ENCODE data around the gene CDYL.

CDYL gene

GRCh38 chr6:4942673-4943009, 166.4 kb downstream of the CDYL start:
- peaks cover 4% of the 10 kb centered on the region for H3K36me3 ChIP-seq (ENCODE audit: control insufficient read depth, insufficient read depth, low read length)
- H3K4me1 ChIP-seq (ENCODE audit: control insufficient read depth, insufficient read depth, low read length) = peaks cover 7% of the 10 kb centered on the region
- no peak overlapping the region for H3K27ac ChIP-seq (ENCODE audit: low read depth, low read length)
- H3K9ac ChIP-seq (ENCODE audit: low read length) = no peak overlapping the region
- H3K4me3 ChIP-seq (ENCODE audit: low read length) = no peak overlapping the region
- no peaks in the 10 kb centered on the region for H3K27me3 ChIP-seq (ENCODE audit: control insufficient read depth, insufficient read depth, low read length)

GRCh38 chr6:4943716-4944115, 167.5 kb downstream of the CDYL start:
- H3K36me3 ChIP-seq (ENCODE audit: control insufficient read depth, insufficient read depth, low read length) = peaks cover 4% of the 10 kb centered on the region

GRCh38 chr6:4944325-4944724, 168.1 kb downstream of the CDYL start:
- H3K4me3 ChIP-seq (ENCODE audit: low read length) = no peak overlapping the region
- peaks cover 7% of the 10 kb centered on the region for H3K4me1 ChIP-seq (ENCODE audit: control insufficient read depth, insufficient read depth, low read length)
- no peak overlapping the region for H3K27ac ChIP-seq (ENCODE audit: low read depth, low read length)
- no peaks in the 10 kb centered on the region for H3K27me3 ChIP-seq (ENCODE audit: control insufficient read depth, insufficient read depth, low read length)
- H3K9ac ChIP-seq (ENCODE audit: low read length) = no peak overlapping the region
- H3K36me3 ChIP-seq (ENCODE audit: control insufficient read depth, insufficient read depth, low read length) = peaks cover 4% of the 10 kb centered on the region

More at GRCh38 chr6:4943716-4944115, 167.5 kb downstream of the CDYL start:
- H3K4me1 ChIP-seq (ENCODE audit: control insufficient read depth, insufficient read depth, low read length) = peaks cover 7% of the 10 kb centered on the region
- no peak overlapping the region for H3K27ac ChIP-seq (ENCODE audit: low read depth, low read length)
- H3K4me3 ChIP-seq (ENCODE audit: low read length) = no peak overlapping the region
- no peak overlapping the region for H3K9ac ChIP-seq (ENCODE audit: low read length)
- no peaks in the 10 kb centered on the region for H3K27me3 ChIP-seq (ENCODE audit: control insufficient read depth, insufficient read depth, low read length)

- Histone ChIP-seq H3K4me3 (ENCODE audit: low read length) (no peak overlapping the region), H3K9ac (ENCODE audit: low read length) (no peak overlapping the region), H3K27ac (ENCODE audit: low read depth, low read length) (no peak overlapping the region), H3K36me3 (ENCODE audit: control insufficient read depth, insufficient read depth, low read length) (peaks cover 9% of the 10 kb centered on the region), H3K27me3 (ENCODE audit: control insufficient read depth, insufficient read depth, low read length) (no peaks in the 10 kb centered on the region), H3K4me1 (ENCODE audit: control insufficient read depth, insufficient read depth, low read length) (peaks cover 7% of the 10 kb centered on the region)
These were observed 170.3 kb downstream of the CDYL start for GRCh38 chr6:4946521-4946920.

- Histone ChIP-seq H3K27me3 (ENCODE audit: control insufficient read depth, insufficient read depth, low read length) (no peaks in the 10 kb centered on the region), H3K36me3 (ENCODE audit: control insufficient read depth, insufficient read depth, low read length) (peaks cover 9% of the 10 kb centered on the region), H3K4me1 (ENCODE audit: control insufficient read depth, insufficient read depth, low read length) (peaks cover 1% of the 10 kb centered on the region), H3K9ac (ENCODE audit: low read length) (no peak overlapping the region), H3K27ac (ENCODE audit: low read depth, low read length) (no peak overlapping the region), H3K4me3 (ENCODE audit: low read length) (no peak overlapping the region)
These were observed 171.5 kb downstream of the CDYL start for GRCh38 chr6:4947716-4948115.

- peaks cover 15% of the 10 kb centered on the region for H3K36me3 ChIP-seq (ENCODE audit: control insufficient read depth, insufficient read depth, low read length)
- no peaks in the 10 kb centered on the region for H3K27me3 ChIP-seq (ENCODE audit: control insufficient read depth, insufficient read depth, low read length)
- no peak overlapping the region for H3K27ac ChIP-seq (ENCODE audit: low read depth, low read length)
- H3K9ac ChIP-seq (ENCODE audit: low read length) = no peak overlapping the region
- H3K4me1 ChIP-seq (ENCODE audit: control insufficient read depth, insufficient read depth, low read length) = no peaks in the 10 kb centered on the region
- H3K4me3 ChIP-seq (ENCODE audit: low read length) = no peak overlapping the region
These were observed 172.7 kb downstream of the CDYL start for GRCh38 chr6:4948781-4949450.

GRCh38 chr6:4950076-4950475, 173.9 kb downstream of the CDYL start:
- Histone ChIP-seq H3K27ac (ENCODE audit: low read depth, low read length) (no peak overlapping the region), H3K36me3 (ENCODE audit: control insufficient read depth, insufficient read depth, low read length) (peaks cover 18% of the 10 kb centered on the region), H3K9ac (ENCODE audit: low read length) (no peak overlapping the region), H3K27me3 (ENCODE audit: control insufficient read depth, insufficient read depth, low read length) (no peaks in the 10 kb centered on the region), H3K4me1 (ENCODE audit: control insufficient read depth, insufficient read depth, low read length) (no peaks in the 10 kb centered on the region), H3K4me3 (ENCODE audit: low read length) (no peak overlapping the region)

GRCh38 chr6:4950836-4951533, 174.8 kb downstream of the CDYL start:
- Histone ChIP-seq H3K36me3 (ENCODE audit: control insufficient read depth, insufficient read depth, low read length) (peaks cover 16% of the 10 kb centered on the region), H3K4me1 (ENCODE audit: control insufficient read depth, insufficient read depth, low read length) (no peaks in the 10 kb centered on the region), H3K4me3 (ENCODE audit: low read length) (no peak overlapping the region), H3K27me3 (ENCODE audit: control insufficient read depth, insufficient read depth, low read length) (no peaks in the 10 kb centered on the region), H3K9ac (ENCODE audit: low read length) (no peak overlapping the region), H3K27ac (ENCODE audit: low read depth, low read length) (no peak overlapping the region)

- no peak overlapping the region for H3K27ac ChIP-seq (ENCODE audit: low read depth, low read length)
- no peaks in the 10 kb centered on the region for H3K27me3 ChIP-seq (ENCODE audit: control insufficient read depth, insufficient read depth, low read length)
- no peak overlapping the region for H3K4me3 ChIP-seq (ENCODE audit: low read length)
- H3K9ac ChIP-seq (ENCODE audit: low read length) = no peak overlapping the region
- peaks cover 13% of the 10 kb centered on the region for H3K36me3 ChIP-seq (ENCODE audit: control insufficient read depth, insufficient read depth, low read length)
- H3K4me1 ChIP-seq (ENCODE audit: control insufficient read depth, insufficient read depth, low read length) = no peaks in the 10 kb centered on the region
These were observed 177.2 kb downstream of the CDYL start for GRCh38 chr6:4953440-4953839.

- no peaks in the 10 kb centered on the region for H3K27me3 ChIP-seq (ENCODE audit: control insufficient read depth, insufficient read depth, low read length)
- no peak overlapping the region for H3K4me3 ChIP-seq (ENCODE audit: low read length)
- H3K36me3 ChIP-seq (ENCODE audit: control insufficient read depth, insufficient read depth, low read length) = peaks cover 9% of the 10 kb centered on the region
- no peaks in the 10 kb centered on the region for H3K4me1 ChIP-seq (ENCODE audit: control insufficient read depth, insufficient read depth, low read length)
- H3K27ac ChIP-seq (ENCODE audit: low read depth, low read length) = no peak overlapping the region
- H3K9ac ChIP-seq (ENCODE audit: low read length) = no peak overlapping the region
These were observed 180.4 kb downstream of the CDYL start for GRCh38 chr6:4956625-4957024.

GRCh38 chr6:4957521-4958231, 181.5 kb downstream of the CDYL start:
- Histone ChIP-seq H3K4me1 (ENCODE audit: control insufficient read depth, insufficient read depth, low read length) (no peaks in the 10 kb centered on the region), H3K4me3 (ENCODE audit: low read length) (no peak overlapping the region), H3K9ac (ENCODE audit: low read length) (no peak overlapping the region), H3K27ac (ENCODE audit: low read depth, low read length) (no peak overlapping the region), H3K36me3 (ENCODE audit: control insufficient read depth, insufficient read depth, low read length) (peaks cover 9% of the 10 kb centered on the region), H3K27me3 (ENCODE audit: control insufficient read depth, insufficient read depth, low read length) (no peaks in the 10 kb centered on the region)

GRCh38 chr6:4958624-4959023, 182.4 kb downstream of the CDYL start:
- Histone ChIP-seq H3K4me1 (ENCODE audit: control insufficient read depth, insufficient read depth, low read length) (no peaks in the 10 kb centered on the region), H3K4me3 (ENCODE audit: low read length) (no peak overlapping the region), H3K36me3 (ENCODE audit: control insufficient read depth, insufficient read depth, low read length) (peaks cover 5% of the 10 kb centered on the region), H3K27me3 (ENCODE audit: control insufficient read depth, insufficient read depth, low read length) (no peaks in the 10 kb centered on the region), H3K27ac (ENCODE audit: low read depth, low read length) (no peak overlapping the region), H3K9ac (ENCODE audit: low read length) (no peak overlapping the region)
